H1 (cell line): ENCODE measurements around the gene RABEPK. TPM values are rescaled to one million over a fixed set of nuclear protein-coding genes. Genes with fewer than 3 reads are reported as not detected.

Source experiments
- CTCF ChIA-PET: fragments of 300-600 bp; sonication (Branson Sonifier 250); formaldehyde crosslinking; loops from one replicate; lab custom pipeline; 2021; ENCODE audit not compliant: partially characterized antibody; lab: Charles Lee
- POLR2A ChIA-PET: fragments of 300-600 bp; sonication (Branson Sonifier 250); formaldehyde crosslinking; loops from one replicate; lab custom pipeline; 2021; ENCODE audit warnings: inconsistent platforms; ENCODE audit not compliant: partially characterized antibody; lab: Charles Lee
- DNase-seq, 2 experiments: peaks; one replicate each; pipeline versions ENCODE4 v3.0.0 to v3.0.0-alpha.2; 2010 to 2022; ENCODE audit warnings: low spot score in 2 of 2, low read depth in 1 of 2, mixed read lengths in 1 of 2
- FAIRE-seq: peaks from 2 replicates; lab custom pipeline; 2011; peaks lifted over from hg19 to GRCh38; lab: Jason Lieb, UNC
- H2AFZ ChIP-seq: 2 replicates; pipeline ENCODE4 v1.8.1; 2012; ENCODE audit warnings: low read length, inconsistent platforms
- H2AK5ac ChIP-seq: 2 replicates; pipeline ENCODE4 v1.6.1; 2013; ENCODE audit warnings: low read depth, low read length
- H2BK120ac ChIP-seq: replicated peaks from 2 replicates; pipeline ENCODE3; 2013; ENCODE audit warnings: low read depth, low read length, inconsistent platforms
- H2BK12ac ChIP-seq: 2 replicates; pipeline ENCODE4 v1.6.1; 2013; ENCODE audit warnings: low read depth, low read length
- H2BK15ac ChIP-seq: 2 replicates; pipeline ENCODE4 v1.6.1; 2013; ENCODE audit warnings: low read length
- H2BK20ac ChIP-seq: 2 replicates; pipeline ENCODE4 v1.6.1; 2013; ENCODE audit warnings: low read length
- H2BK5ac ChIP-seq: 2 replicates; pipeline ENCODE4 v1.6.1; 2013; ENCODE audit warnings: low read depth, low read length
- H3K14ac ChIP-seq: 2 replicates; pipeline ENCODE4 v1.6.1; 2013; ENCODE audit warnings: inconsistent platforms; ENCODE audit not compliant: insufficient read length
- H3K18ac ChIP-seq: 2 replicates; pipeline ENCODE4 v1.6.1; 2013; ENCODE audit warnings: low read length; ENCODE audit errors: extremely low read depth
- H3K23ac ChIP-seq: 2 replicates; pipeline ENCODE4 v1.6.1; 2013; ENCODE audit warnings: inconsistent platforms; ENCODE audit not compliant: insufficient read length
- H3K23me2 ChIP-seq: 2 replicates; pipeline ENCODE4 v1.6.1; 2013; ENCODE audit warnings: low read depth, low read length
- H3K27ac ChIP-seq: 2 replicates; pipeline ENCODE4 v1.6.1; 2011; ENCODE audit warnings: low read depth, low read length, inconsistent platforms
- H3K27me3 ChIP-seq, 4 experiments: replicated peaks in 1 of 4; 1 replicate in 1 of 4; 2 replicates in 3 of 4; pipeline versions ENCODE4 v1.6.1 to v1.8.1; 2011 to 2013; ENCODE audit warnings: low read length in 3 of 4, mild to moderate bottlenecking in 3 of 4, inconsistent platforms in 2 of 4, mixed read lengths in 2 of 4, moderate library complexity in 1 of 4; ENCODE audit not compliant: control insufficient read depth in 3 of 4, insufficient read depth in 3 of 4; ENCODE audit errors: extremely low read depth in 1 of 4
- H3K36me3 ChIP-seq, 4 experiments: 2 replicates each; pipeline versions ENCODE4 v1.6.1 to v1.8.1; 2011 to 2013; ENCODE audit warnings: mild to moderate bottlenecking in 4 of 4, low read length in 3 of 4, moderate library complexity in 2 of 4, control low read depth in 1 of 4, inconsistent platforms in 1 of 4; ENCODE audit not compliant: insufficient read depth in 4 of 4, control insufficient read depth in 2 of 4
- H3K4ac ChIP-seq: replicated peaks from 2 replicates; pipeline ENCODE3; 2013; ENCODE audit warnings: low read length, low read depth, mixed read lengths, inconsistent platforms; ENCODE audit not compliant: insufficient read length
- H3K4me1 ChIP-seq, 4 experiments: replicated peaks in 1 of 4; 1 replicate in 1 of 4; 2 replicates in 3 of 4; pipeline versions ENCODE4 v1.6.1 to v1.8.1; 2011 to 2013; ENCODE audit warnings: low read length in 3 of 4, inconsistent platforms in 2 of 4, mixed read lengths in 1 of 4; ENCODE audit not compliant: insufficient read depth in 4 of 4, control insufficient read depth in 3 of 4
- H3K4me2 ChIP-seq, 2 experiments: 2 replicates each; pipeline versions ENCODE4 v1.6.1 to v1.8.1; 2011 to 2013; ENCODE audit warnings: low read depth in 2 of 2, low read length in 2 of 2, control low read depth in 1 of 2, inconsistent platforms in 1 of 2, mild to moderate bottlenecking in 1 of 2; ENCODE audit not compliant: insufficient read depth in 1 of 2
- H3K4me3 ChIP-seq, 4 experiments: fragments of 200-600, 300-600 bp in 1 of 4; sonication (generic), shearing (Covaris generic), sonication (Bioruptor Twin) in 1 of 4; 2 replicates each; pipeline versions ENCODE4 v1.5.1 to v1.8.1; 2011 to 2016; ENCODE audit warnings: low read length in 4 of 4, low read depth in 3 of 4, control low read depth in 2 of 4, inconsistent platforms in 2 of 4, mild to moderate bottlenecking in 2 of 4, mixed read lengths in 1 of 4, moderate library complexity in 1 of 4; ENCODE audit not compliant: insufficient read depth in 2 of 4; ENCODE audit errors: extremely low read depth in 1 of 4
- H3K56ac ChIP-seq: replicated peaks from 2 replicates; pipeline ENCODE3; 2013; ENCODE audit warnings: low read depth, mild to moderate bottlenecking, mixed read lengths, low read length, inconsistent platforms; ENCODE audit not compliant: insufficient read length
- H3K79me1 ChIP-seq: 2 replicates; pipeline ENCODE4 v1.6.1; 2013; ENCODE audit warnings: low read depth, low read length, control low read depth
- H3K79me2 ChIP-seq, 2 experiments: 2 replicates each; pipeline versions ENCODE4 v1.6.1 to v1.8.1; 2012 to 2013; ENCODE audit warnings: low read length in 2 of 2, mild to moderate bottlenecking in 2 of 2, inconsistent platforms in 1 of 2; ENCODE audit not compliant: insufficient read depth in 2 of 2, control insufficient read depth in 1 of 2
- H3K9ac ChIP-seq, 4 experiments: replicated peaks in 1 of 4; 1 replicate in 1 of 4; 2 replicates in 3 of 4; pipeline versions ENCODE4 v1.6.1 to v1.8.1; 2011 to 2013; ENCODE audit warnings: low read depth in 3 of 4, low read length in 3 of 4, control low read depth in 2 of 4, mild to moderate bottlenecking in 2 of 4, moderate library complexity in 2 of 4, inconsistent platforms in 1 of 4; ENCODE audit errors: extremely low read depth in 1 of 4
- H3K9me3 ChIP-seq, 2 experiments: 2 replicates each; pipeline versions ENCODE4 v1.6.1 to v1.8.1; 2012 to 2013; ENCODE audit warnings: mild to moderate bottlenecking in 2 of 2, moderate library complexity in 2 of 2, control low read depth in 1 of 2, inconsistent platforms in 1 of 2, low read depth in 1 of 2, low read length in 1 of 2, mixed read lengths in 1 of 2; ENCODE audit not compliant: insufficient read depth in 2 of 2
- H4K20me1 ChIP-seq, 2 experiments: replicated peaks in 1 of 2; 2 replicates each; pipeline versions ENCODE3 to v1.8.1; 2011 to 2013; ENCODE audit warnings: inconsistent platforms in 2 of 2, low read length in 2 of 2, mild to moderate bottlenecking in 1 of 2; ENCODE audit not compliant: insufficient read depth in 2 of 2, control insufficient read depth in 1 of 2
- H4K5ac ChIP-seq: 2 replicates; pipeline ENCODE4 v1.6.1; 2013; ENCODE audit warnings: low read length, low read depth, mixed read lengths, inconsistent platforms; ENCODE audit not compliant: insufficient read length
- H4K8ac ChIP-seq: 2 replicates; pipeline ENCODE4 v1.8.0; 2013; ENCODE audit warnings: mild to moderate bottlenecking, moderate library complexity, low read length, inconsistent platforms; ENCODE audit not compliant: insufficient read depth; ENCODE audit errors: extremely low read depth
- H4K91ac ChIP-seq: replicated peaks from 2 replicates; pipeline ENCODE3; 2013; ENCODE audit warnings: low read length, mixed read lengths, inconsistent platforms; ENCODE audit not compliant: insufficient read length
- CBX5 ChIP-seq: fragments of 300-800, 300-1000 bp; sonication (generic); IDR thresholded peaks from 2 replicates; pipeline ENCODE4 v1.7.1; 2016; ENCODE audit warnings: antibody characterized with exemption, low read length, low read depth
- CEBPB ChIP-seq: IDR thresholded peaks from 2 replicates; pipeline ENCODE4 v1.6.1; 2012; ENCODE audit warnings: low read depth, low read length
- HDAC2 ChIP-seq, 2 experiments: fragments of 300-600 bp in 1 of 2; sonication (generic) in 1 of 2; IDR thresholded peaks; 2 replicates each; pipeline ENCODE4 v1.6.1; 2011 to 2012; ENCODE audit warnings: low read depth in 2 of 2, low read length in 2 of 2, mild to moderate bottlenecking in 2 of 2, moderate library complexity in 2 of 2, borderline replicate concordance in 1 of 2, inconsistent platforms in 1 of 2
- KDM5A ChIP-seq: fragments of 200-600 bp; IDR thresholded peaks from 2 replicates; pipeline ENCODE4 v1.7.1; 2012; ENCODE audit warnings: mild to moderate bottlenecking, low read length, inconsistent platforms, mixed read lengths
- POLR2A ChIP-seq, 2 experiments: IDR thresholded peaks; 1 replicate in 1 of 2; 2 replicates in 1 of 2; pipeline ENCODE4 v1.6.1; 2011; ENCODE audit warnings: low read depth in 2 of 2, low read length in 2 of 2, mild to moderate bottlenecking in 2 of 2; ENCODE audit errors: control extremely low read depth in 1 of 2
- POLR2AphosphoS5 ChIP-seq: IDR thresholded peaks from 2 replicates; pipeline ENCODE4 v1.6.1; 2011; ENCODE audit warnings: low read depth, low read length
- SAP30 ChIP-seq: fragments of 300-600 bp; sonication (generic); IDR thresholded peaks from 2 replicates; pipeline ENCODE4 v1.7.1; 2012; ENCODE audit warnings: low read length, moderate library complexity, mild to moderate bottlenecking, inconsistent platforms; ENCODE audit not compliant: insufficient read depth, insufficient replicate concordance
- SIX5 ChIP-seq: IDR thresholded peaks from 2 replicates; pipeline ENCODE4 v1.6.1; 2011; ENCODE audit warnings: mild to moderate bottlenecking, low read depth, low read length
- SRF ChIP-seq: IDR thresholded peaks from 2 replicates; pipeline ENCODE4 v1.6.1; 2011; ENCODE audit warnings: mild to moderate bottlenecking, low read depth, low read length, moderate library complexity
- TAF1 ChIP-seq: IDR thresholded peaks from 2 replicates; pipeline ENCODE4 v1.6.1; 2011; ENCODE audit warnings: mild to moderate bottlenecking, low read depth, low read length
- TCF12 ChIP-seq: IDR thresholded peaks from 2 replicates; pipeline ENCODE4 v1.6.1; 2011; ENCODE audit warnings: low read depth, mild to moderate bottlenecking, low read length
- YY1 ChIP-seq: IDR thresholded peaks from 2 replicates; pipeline ENCODE4 v1.6.1; 2011; ENCODE audit warnings: low read depth, mild to moderate bottlenecking, low read length
- WGBS, 2 experiments: shearing (Covaris generic) in 1 of 2; methylation state at CpG; one replicate each; pipeline versions ENCODE4 v1.1.6 to v1.1.7; 2013 to 2015; ENCODE audit warnings: low lambda C conversion rate in 2 of 2, mixed read lengths in 2 of 2, inconsistent platforms in 1 of 2, low coverage in 1 of 2, missing lambda C conversion rate in 1 of 2; ENCODE audit not compliant: insufficient replicate concordance in 2 of 2, insufficient coverage in 1 of 2, insufficient read length in 1 of 2; ENCODE audit errors: extremely low coverage in 1 of 2, missing lambda C conversion rate in 1 of 2; 5-methylcytosine and 5-hydroxymethylcytosine counted together
- polyA plus RNA-seq, 7 experiments: library from polyadenylated mRNA; depleted of rRNA in 3 of 7; stranded (reverse) in 5 of 7; unstranded in 2 of 7; fragments of >200 nt in 5 of 7; fragments of 200-250 nt in 2 of 7; gene quantifications; 1 replicate in 5 of 7; 2 replicates in 1 of 7; 4 replicates in 1 of 7; pipeline versions ENCODE4 v1.2.1 to v1.2.3, GENCODE V29; 2011 to 2013; ENCODE audit warnings: missing spikeins in 2 of 7, mixed read lengths in 2 of 7
- total RNA-seq: library from RNA; stranded (reverse); fragmentation: NEBNext Ultra II Directional; extraction: Animal tissue kit (Norgen Biotek cat#: 25700); gene quantifications from 2 replicates; pipeline ENCODE4 v1.2.1, GENCODE V29; 2021

The RABEPK gene
- total and polyA plus RNA-seq, 2 of the 8 experiments (the other 6 are each of a cell fraction or from before 2014, with no cell fraction given), result 26.3 to 34.3 TPM

GRCh38 chr9:125156551-125156950 lies 43.8 kb upstream of the RABEPK start:
- Histone ChIP-seq H3K36me3 (peaks cover 5 to 34% (median 14%) of the 10 kb centered on the region in 4 experiments; a peak in 7 of 8 replicates), H4K8ac (no peak overlapping the region), H3K79me1 (no peaks in the 10 kb centered on the region), H2BK120ac (no peak overlapping the region), H2AFZ (no peak overlapping the region), H3K9ac (no peak overlapping the region), H3K4me1 (peaks cover 0 to 5% (median 1%) of the 10 kb centered on the region in 4 experiments; a peak in 1 of 7 replicates), H2BK12ac (no peak overlapping the region), H4K91ac (no peak overlapping the region), H3K27ac (no peak overlapping the region), H3K23me2 (no peaks in the 10 kb centered on the region), H3K27me3 (no peaks in the 10 kb centered on the region), H3K14ac (no peak overlapping the region), H3K9me3 (no peaks in the 10 kb centered on the region), H3K4ac (no peak overlapping the region), H3K56ac (no peak overlapping the region), H3K18ac (no peak overlapping the region), H3K4me3 (no peak overlapping the region), H3K23ac (no peak overlapping the region), H2AK5ac (no peak overlapping the region), H2BK5ac (no peak overlapping the region), H3K4me2 (no peak overlapping the region), H4K20me1 (peaks cover 0 to 2% of the 10 kb centered on the region in 2 experiments), H2BK15ac (no peak overlapping the region), H2BK20ac (no peak overlapping the region), H3K79me2 (no peaks in the 10 kb centered on the region; a peak in 1 of 4 replicates), H4K5ac (no peak overlapping the region)
- 91% methylated on average over 2 of the region's 2 CpGs; no CpG with 5 or more reads in 1 of the 2 experiments for WGBS, 2 experiments
- ChIA-PET CTCF (interaction anchor here (0.7 to 1.5 kb wide), 2 partner anchors 14 to 387 kb away, joined by 3 to 6 read pairs; partner anchors contain the start of gene SCAI), POLR2A (no interaction called here)
- FAIRE-seq (no peak), DNase-seq (no peak)
- no peak for TF ChIP-seq HDAC2 (IDR thresholded peaks at IDR 0.05; ENCODE audit: borderline replicate concordance in 1 of 2, low read depth in 2 of 2, low read length in 2 of 2)
- TF ChIP-seq YY1, result no peak
- TF ChIP-seq KDM5A, result no peak
- no peak for TF ChIP-seq POLR2A (IDR thresholded peaks at IDR 0.05; ENCODE audit: control extremely low read depth in 1 of 2, low read depth in 2 of 2, low read length in 2 of 2)
- TF ChIP-seq CBX5, result no peak
- TF ChIP-seq TCF12, result no peak
- TF ChIP-seq SAP30, result no peak
- TF ChIP-seq POLR2AphosphoS5, result no peak
- TF ChIP-seq CEBPB, result no peak
- TF ChIP-seq SIX5, result no peak
- TF ChIP-seq TAF1, result no peak
- TF ChIP-seq SRF, result no peak
